ENCODE data around the gene CCDC30.

The CCDC30 gene

DNA sequence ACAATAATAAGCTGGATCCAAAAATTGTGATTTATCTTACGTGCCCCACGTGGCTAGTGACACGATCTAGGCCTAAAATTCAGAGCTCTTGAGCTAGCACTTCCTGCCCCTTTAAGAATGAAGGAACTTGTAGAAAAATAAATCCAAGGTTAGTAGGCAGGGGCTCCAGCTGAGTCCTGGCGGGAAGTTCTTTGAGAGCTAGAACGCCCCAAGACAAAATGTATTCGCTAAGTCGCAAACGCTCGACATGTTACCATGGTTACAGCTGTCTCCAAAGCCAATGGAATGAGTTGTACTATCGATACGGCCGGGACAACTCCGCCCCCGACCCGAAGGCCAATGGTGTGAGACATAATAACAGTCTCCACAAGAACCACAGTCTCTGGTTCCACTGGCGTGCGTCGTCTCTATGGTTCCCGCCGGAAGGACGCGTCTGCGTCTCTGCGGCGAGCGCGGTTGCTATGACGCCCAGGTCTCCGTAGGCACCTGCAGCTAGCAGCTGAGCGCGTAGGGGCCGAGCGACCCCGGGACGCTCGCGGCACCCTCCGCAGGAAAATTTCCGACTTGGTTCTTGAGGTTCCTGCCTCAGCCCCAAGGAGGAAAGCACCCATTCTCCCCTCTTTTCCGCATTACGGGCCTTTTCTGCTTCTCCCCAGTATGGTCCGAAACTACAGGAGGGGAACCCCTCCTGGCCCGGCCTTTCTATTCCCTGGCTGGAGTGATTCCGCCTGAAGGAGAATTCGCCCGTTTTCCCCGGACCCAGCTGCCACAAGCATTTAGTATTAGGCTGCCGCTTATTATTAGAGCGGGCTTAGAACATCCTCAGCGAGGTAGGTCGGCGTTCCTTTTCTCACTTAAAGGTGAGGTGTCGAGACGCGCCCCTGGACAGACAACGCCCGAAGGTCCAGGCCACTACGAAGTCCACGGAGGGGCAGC, at the start of gene CCDC30:
CCDC30 (plus strand) TSS at position 459 of the 936 bp plus-strand sequence. CDS start 17,266 bp downstream, outside the sequence.
- peak; percentile 100 for DNase-seq

DNA sequence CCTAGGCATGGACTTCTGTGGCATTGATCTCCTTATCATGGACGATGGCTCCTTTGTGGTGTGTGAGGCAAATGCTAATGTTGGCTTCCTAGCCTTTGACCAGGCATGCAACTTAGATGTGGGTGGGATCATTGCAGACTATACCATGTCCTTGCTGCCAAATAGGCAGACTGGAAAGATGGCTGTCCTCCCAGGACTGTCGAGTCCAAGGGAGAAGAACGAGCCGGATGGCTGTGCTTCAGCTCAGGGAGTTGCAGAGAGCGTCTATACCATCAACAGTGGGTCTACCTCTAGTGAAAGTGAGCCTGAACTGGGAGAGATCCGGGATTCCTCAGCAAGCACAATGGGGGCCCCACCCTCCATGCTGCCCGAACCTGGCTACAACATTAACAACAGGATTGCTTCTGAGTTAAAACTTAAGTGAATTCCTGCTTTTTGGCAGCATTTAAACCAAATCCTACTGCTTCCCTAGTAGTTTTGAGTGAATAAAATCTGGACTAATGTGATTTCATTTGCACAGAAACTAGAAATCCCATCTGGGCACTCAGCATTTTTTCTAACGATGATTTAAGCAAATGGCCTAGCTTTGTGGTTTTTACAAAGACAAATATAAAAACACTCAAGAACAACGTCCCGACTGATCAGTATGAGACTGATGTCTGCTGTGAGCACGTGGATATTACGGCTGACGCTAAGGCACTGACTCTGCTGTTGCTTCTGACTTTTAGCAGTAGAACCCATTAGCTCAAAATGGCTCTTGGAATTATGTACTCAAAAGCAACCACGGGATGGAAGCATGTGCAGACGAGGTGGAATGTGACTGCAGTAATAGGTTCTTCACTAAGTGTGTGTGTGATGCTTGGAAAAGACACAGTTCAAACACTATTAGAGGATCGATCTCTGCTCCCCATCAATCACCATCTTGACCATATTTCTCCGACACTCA, 48.3 kb upstream of the CCDC30 start:
- no peak for DNase-seq

GRCh38 chr1:42417166-42417565, 45.9 kb upstream of the CCDC30 start:
- no peak for DNase-seq

DNA sequence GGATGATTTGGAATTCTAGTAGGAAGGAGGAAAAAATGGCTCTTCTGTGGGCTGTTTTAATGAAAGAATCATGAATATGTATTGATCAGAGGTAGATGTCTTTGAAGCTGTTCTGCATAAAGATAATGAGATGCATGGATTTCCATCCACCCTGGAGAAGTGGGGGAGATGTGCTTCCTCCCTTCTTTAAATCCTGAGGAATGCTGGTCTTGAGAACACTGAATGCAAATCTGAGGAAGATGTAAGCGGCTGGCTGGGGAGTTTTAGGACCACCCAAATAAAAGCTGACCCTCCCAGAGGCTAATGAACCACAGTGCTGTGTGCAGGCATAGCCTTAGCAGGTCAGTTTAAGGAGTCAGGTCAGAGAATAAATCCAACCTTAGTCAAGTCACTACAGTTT, 44.6 kb upstream of the CCDC30 start:
- DNase-seq = no peak

- DNase-seq = peak; percentile 37
Observed at GRCh38 chr1:42419126-42419821, 43.8 kb upstream of the CCDC30 start.

DNA sequence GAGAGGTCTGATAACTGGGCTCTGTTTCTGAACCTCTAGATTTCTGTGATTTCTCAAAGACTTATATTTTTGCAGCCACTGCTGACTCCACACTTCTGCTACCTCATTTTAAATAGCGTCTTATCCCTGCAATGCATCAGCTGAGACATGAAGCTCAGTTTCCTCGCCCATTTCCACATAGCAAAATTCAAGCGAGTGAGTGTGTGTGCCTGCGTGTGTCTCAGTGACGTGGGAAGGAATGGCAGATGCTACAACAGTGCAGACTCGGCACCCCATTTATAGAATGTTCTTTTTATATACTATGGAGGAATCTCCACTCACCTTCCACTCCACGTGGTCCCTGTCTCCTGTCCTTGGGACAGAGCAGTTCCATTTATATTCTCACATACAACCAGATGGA, 43.0 kb upstream of the CCDC30 start:
- DNase-seq = no peak

- DNase-seq = peak; percentile 93
Observed at GRCh38 chr1:42420911-42421585, 42.0 kb upstream of the CCDC30 start.

- DNase-seq = no peak
Observed at GRCh38 chr1:42422737-42423136, 40.3 kb upstream of the CCDC30 start.

DNA sequence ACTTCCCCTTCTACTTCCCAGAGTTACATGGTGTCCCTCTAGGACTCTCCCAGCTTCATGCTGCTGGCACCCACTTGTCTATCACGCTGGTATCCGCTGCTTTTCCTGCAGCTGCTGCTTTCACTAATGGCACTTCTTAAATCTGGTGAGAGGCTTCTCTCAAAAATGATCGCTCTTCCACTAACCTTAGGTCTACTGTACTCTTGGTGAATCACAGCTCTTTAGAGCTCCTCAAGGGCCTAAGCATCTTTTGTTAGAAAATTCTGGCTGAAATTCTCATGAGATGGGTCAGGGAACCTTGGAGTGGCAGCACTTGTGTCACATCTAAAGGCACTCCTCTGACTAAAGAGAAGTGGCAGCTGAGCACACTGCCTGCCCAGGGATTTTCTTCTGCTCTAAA, 39.4 kb upstream of the CCDC30 start:
- DNase-seq = no peak

DNA sequence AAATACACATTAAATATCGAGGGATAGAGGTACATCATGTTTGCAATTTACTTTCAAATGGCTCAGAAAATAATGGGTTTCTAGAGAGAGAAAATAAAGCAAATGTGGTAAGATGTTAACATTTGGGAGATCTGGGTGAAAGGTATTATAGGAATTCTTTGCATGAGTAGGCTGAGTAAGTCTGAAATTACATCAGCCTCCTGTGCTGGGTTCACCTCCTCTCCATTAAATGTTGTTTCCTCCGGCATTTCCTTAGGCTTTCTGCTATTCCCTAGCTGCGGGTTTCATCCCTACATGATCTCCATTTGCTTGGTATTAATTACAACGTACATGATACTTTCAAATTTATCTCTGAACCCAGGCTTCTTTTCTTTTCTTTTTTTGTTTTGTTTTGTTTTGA, 38.9 kb upstream of the CCDC30 start:
- DNase-seq = no peak

- DNase-seq = no peak
Observed at GRCh38 chr1:42427240-42427639, 35.8 kb upstream of the CCDC30 start.

- no peak for DNase-seq
Observed at GRCh38 chr1:42429603-42430002, 33.5 kb upstream of the CCDC30 start.

DNA sequence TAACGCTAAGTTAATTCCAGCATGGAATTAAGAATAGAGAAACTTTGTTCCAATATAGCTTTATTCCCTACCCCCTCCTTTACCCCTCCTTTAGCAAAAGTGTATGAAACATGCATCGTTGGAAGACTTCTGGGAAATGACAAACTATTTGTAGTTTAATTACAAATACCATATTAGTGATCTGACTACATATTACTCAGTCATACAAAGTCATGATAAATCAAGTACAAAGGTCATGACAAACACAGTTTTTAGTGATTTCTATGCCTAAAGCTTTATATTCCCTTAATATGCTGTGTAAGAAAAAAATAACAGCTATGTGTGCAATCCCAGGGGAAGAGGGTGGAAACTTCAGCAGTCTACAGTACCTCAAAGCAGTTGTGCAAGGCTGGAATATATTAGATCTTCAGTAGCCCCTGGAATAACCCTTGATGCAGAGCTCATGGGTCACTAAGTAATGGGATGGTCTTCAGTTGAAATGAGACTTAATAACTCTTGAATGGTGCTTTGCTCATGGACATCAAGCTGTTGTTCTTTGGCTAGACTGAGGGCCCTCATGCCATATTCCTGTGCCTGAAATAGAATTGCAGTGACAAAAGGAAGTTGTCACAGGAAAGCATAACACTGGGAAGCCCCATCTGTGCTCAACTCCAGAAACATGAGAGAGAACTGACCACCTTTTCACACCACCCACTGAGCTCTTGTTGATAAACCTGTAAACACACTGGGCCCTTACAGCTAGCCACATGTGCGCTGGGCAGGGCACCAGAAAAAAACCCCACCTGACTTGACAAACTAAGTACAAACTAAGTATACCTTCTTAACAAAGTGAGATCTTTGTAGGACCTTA, 32.6 kb upstream of the CCDC30 start:
- no peak for DNase-seq

GRCh38 chr1:42431514-42431913, 31.6 kb upstream of the CCDC30 start:
- DNase-seq = no peak

DNA sequence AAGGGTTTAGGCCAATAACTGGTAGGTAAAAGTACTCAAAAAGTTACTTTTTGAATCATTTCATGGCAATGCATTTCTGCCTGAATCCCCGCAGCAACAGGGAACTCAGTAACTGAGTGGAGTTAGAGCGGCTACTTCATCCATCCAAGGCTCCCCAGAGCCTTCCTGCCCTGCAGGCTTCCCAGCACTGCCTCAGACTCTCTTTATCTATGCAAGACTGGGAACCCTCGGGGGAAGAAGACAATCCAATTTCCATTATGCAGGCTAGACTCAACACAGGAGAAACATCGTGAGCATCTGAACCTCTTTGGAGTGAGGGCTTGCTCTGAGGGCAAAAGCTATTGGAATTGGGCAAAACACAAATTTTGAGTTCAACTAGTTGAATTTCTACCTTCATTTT, 30.4 kb upstream of the CCDC30 start:
- no peak for DNase-seq

DNA sequence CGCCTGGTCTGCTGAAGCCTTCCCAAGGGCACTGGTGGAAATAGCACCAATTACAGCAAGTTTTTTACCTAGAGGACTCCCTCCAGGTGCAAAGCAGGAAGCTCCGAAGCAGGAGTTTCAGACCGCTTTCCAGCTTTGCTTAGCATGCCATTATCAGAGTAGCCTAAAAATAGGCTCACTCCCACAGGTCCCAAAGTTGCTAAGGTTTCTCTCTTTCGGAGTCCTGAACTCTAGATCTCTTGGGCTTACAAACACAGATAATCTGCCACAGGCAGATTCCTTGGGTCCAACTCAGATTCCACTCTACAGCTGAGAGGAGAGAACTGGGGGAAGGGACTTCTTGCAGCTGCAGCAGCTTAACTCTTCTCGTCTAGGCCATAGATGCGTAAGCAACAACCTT, 29.7 kb upstream of the CCDC30 start:
- DNase-seq = no peak

- DNase-seq = no peak
Observed at GRCh38 chr1:42434340-42434739, 28.7 kb upstream of the CCDC30 start.

DNA sequence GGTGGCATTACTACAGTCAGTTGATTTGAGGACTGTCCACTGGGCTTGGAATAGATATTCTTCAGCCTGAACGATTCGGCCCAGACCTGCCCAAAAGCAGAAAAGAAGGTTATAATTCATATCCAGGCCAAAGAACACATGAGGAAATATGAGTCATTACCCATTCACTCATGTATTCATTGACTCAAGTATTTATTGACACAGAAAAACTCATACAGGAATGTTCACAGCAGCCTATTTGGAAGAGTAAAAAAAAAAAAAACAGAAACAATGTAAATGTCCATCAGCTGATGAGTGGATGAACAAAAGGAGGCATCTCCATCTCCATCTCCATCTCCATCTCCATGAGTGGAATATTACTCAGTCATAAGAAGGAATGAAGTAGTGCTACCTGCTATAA, 23.1 kb upstream of the CCDC30 start:
- DNase-seq = no peak

GRCh38 chr1:42442662-42443061, 20.4 kb upstream of the CCDC30 start:
- DNase-seq = no peak

- no peak for DNase-seq
Observed at GRCh38 chr1:42449256-42449655, 13.8 kb upstream of the CCDC30 start.

DNA sequence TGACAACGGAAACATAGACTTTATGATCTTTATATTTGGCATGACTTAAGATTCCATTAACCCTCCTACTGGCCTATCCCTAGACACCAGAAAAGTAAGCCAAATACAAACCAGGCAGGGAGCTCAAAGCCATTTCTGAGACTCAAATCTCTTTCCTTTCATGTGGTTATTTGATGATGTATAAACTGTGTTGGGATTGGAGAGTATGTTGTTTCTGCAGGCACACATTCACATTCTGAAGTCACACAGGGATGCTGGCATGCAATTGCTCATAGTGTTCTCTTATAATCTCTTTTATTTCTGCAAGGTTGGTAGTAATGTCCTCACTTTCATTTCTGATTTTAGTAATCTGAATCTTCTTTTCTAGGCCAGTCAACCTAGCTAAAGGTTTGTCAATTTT, 13.0 kb upstream of the CCDC30 start:
- no peak for DNase-seq

All from NCI-H345 (cell line).